Stimulated activated CD8-positive, alpha-beta memory T cell treated with anti-CD3 and anti-CD28 coated beads, Interleukin-15, amount 100 ng/mL, for 48 hours (primary cell): ENCODE data around the gene KIAA0825.

Experiments used
- DNase-seq, 2 donors: peaks; one replicate each; pipeline ENCODE4 v3.0.0-alpha.2; 2020; ENCODE audit warnings: low read depth in 2 of 2

Gene KIAA0825

DNA sequence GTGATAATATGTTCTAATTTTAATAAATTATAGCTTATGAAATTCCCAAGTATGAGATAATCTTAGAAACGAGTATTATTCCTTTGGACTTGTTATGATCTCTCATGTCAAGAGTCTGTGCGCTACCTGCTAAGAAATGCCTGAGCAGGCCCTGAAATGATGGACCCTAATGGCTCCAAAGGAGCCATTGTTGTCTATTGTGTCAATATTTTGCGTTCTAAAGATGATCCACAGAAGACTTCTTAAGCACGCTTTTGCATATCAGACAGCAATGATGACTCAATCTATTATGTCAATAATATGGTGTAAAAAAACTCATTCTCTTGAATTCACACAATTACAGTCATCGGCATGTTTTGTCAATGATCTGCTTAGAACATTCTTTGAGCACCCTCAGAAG is 306.1 kb downstream of the KIAA0825 start:
- DNase-seq: no peak

DNA sequence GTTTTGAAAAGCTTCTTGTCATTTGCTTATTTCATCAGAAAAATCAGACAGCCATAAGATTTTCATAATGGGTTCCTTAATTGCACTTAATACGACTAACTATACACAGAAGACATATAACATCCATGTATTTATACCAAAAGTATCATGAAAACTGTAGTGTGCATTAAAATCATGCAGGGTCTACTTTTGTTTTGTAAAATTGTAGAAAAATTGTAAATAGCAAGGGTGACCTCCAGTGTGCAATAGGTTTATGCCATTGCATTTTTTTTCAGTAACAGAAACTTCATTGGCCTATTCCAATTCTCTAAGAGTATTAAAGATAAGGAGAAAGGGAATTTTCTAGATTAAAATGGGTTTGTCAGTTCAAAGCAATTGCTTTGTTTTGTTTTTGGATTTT is 307.6 kb downstream of the KIAA0825 start:
- no peak for DNase-seq

DNA sequence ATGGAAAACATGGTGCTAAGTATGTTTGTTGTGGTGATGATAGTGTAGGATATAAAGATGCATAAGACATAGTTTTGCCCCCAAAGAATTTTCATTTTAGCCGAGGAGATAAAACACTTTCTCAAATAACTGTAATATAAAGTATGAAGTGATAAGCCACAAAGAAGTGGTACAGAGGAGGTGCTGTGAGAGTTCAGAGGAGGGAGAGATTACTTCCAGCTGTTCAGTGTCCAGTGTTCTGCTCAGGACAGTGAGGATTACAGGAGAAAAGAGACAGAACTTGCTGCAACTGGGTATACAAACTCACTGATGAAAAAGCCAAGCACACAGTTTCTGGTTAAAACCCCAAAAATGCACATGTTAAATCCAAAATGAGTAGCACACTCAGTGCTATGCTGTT is 309.3 kb downstream of the KIAA0825 start:
- no peak for DNase-seq

- no peak for DNase-seq
Observed at GRCh38 chr5:94308442-94308841, 310.0 kb downstream of the KIAA0825 start.

DNA sequence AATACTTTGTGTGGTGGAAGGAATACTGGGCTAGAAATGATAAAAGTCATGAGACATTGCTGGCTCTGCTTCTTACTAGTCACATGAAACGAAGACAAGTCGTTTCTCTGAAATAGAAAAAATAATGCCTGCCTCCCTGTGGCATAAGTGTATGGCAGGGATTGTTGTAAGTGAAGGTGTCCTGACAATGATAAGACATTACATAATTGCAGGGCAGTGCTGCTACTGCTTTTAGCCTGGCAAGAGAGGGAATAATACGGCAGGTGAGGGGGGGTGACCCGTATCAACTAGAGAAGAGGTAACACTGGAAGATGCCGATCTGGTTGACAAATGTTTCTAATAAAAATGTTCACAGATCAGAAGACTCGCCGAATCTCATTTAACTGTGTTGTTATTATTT is 314.3 kb downstream of the KIAA0825 start:
- no peak for DNase-seq

- no peak for DNase-seq
Observed at GRCh38 chr5:94288937-94289336, 329.5 kb downstream of the KIAA0825 start.

GRCh38 chr5:94285984-94286383 is 332.4 kb downstream of the KIAA0825 start:
- DNase-seq: no peak

GRCh38 chr5:94283093-94283492 is 335.3 kb downstream of the KIAA0825 start:
- DNase-seq: no peak

DNA sequence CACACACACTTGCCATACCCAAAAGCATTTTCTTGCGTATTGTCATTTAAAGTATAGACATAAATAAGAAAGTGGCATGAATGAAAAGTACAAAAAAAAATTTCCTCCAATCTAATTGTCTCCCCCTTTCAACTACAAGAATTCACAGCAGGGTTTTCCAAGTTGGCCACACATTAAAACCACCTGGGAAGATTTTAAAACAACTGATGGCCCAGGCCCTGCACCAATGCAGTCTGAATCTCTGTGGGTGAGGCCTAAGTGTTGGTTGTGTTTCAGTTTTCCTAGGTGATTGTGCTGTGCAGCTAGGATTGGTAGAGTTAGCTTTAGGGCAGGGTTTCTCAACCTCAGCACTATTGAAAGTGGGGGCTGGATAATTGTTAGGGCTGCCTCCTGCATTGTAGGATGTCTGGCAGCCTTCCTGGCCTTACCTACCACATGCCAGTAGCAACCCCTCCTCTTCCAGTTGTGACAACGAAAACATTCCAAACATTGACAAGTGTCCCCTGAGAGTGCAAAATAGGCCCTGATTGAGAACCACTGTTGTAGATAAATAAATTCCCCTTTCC is 337.1 kb downstream of the KIAA0825 start:
- DNase-seq: no peak

GRCh38 chr5:94276751-94277150 is 341.7 kb downstream of the KIAA0825 start:
- no peak for DNase-seq

DNA sequence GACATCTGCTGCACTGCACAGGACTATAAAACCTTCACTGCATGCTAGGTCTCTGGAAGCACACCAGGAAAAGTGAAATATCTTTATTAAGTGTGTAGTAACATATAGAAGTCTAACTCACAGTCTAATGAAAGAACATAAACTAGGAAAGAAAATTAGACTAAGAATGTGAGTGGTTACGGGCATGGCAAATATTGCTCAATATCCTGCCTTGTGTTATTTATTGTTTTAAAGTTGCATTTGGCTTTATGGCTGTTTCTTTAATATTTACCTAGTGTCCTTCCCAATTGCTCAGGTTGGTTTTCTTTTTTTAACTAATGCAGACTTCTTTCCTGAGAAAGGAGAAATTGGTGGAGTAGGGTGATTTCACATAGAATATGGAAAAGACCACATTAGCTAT is 342.4 kb downstream of the KIAA0825 start:
- DNase-seq: no peak

DNA sequence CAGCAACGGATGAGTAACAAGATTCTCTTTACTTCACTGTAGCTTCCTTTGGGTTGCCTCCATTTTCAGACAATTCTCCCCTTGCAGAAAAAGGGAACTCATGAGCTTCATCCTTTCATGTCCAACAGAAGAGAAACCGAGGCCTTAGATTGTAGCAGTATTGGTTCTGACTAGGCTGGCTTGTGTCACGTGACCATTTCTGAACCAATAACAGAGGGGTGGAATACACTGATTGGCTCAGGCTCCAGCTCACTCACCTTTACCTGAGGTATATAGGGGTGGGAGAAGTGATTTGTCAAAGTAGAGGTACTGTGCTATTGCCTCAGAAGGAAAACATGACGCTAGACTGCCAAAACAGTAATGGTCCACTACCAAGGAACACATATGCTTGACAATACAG is 343.7 kb downstream of the KIAA0825 start:
- no peak for DNase-seq

DNA sequence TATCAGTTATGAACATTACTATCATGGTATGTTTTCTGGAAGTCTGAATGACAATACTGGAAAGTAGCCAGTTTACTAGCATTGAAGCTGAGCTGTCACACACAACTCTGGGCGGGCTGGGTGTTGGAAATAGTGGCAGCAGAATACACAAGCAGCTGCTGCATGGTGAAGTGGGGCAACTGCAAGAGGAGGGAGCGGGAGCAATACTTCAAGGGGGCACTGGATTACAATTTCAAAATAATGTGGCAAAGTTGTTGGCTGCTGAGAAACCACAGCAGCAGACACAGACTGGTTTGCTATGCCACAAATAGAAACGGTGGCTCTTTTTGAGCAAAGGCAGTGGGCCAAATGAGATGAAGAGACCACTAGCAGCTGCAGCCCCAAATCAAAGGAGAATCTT is 350.2 kb downstream of the KIAA0825 start:
- no peak for DNase-seq

- no peak for DNase-seq
Observed at GRCh38 chr5:94267350-94267899, 351.0 kb downstream of the KIAA0825 start.

- no peak for DNase-seq
Observed at GRCh38 chr5:94266170-94266569, 352.2 kb downstream of the KIAA0825 start.

DNA sequence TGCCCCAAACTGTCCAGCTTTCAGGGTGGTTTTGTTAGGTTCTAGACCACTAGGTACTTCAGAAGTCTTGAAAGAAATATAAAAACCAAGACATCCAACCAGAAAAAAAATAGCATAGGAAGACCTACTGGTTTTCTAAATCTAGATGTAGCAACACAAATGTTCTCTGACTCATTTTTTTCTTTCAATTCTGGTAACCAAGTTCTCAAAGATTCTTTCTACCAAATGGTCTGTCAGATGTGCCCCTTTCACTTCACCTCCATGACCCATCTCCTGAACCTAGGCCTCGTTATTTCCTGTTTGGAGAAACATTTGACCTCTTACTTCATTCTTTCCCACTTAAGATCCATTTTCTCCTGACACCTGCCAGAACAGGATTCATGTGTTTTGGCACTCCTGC is 355.3 kb downstream of the KIAA0825 start:
- no peak for DNase-seq

DNA sequence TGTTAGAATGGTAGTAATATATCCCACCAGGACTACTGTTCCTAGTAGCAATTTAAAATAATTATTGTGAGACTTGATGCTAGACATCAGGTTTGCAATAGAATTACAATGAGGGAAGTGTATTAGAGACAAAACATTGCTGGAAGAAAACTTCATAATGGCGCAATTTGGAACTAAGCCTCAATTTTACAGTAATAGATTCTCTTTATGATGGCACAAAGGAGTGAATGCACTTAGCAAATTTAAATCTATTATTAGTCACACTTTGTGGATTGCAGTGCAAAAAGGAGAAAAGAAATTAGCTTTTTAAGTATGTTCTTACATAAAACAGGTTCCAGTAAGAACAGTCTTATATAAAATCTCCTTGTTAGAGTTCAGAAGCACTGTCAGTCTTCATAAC is 358.3 kb downstream of the KIAA0825 start:
- DNase-seq: no peak

DNA sequence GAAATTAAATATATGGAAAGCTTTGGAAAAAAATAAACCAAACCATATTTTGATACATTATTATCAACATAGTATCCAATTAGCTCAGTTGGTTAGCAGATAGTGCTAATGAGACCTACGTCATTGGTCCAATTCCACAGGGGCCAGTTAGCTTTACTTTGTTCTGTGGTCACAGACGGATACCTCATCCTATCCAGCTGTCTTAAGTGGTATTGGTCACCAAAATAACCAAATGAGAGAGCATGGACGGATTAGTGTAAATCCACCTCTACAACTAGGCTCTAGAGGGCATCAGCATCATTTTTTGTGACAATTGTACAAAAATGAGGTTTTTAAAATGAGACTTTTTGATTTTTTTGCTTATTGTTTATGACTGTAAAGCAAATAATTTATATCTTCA is 364.2 kb downstream of the KIAA0825 start:
- no peak for DNase-seq

GRCh38 chr5:94250985-94251384 is 367.4 kb downstream of the KIAA0825 start:
- DNase-seq: no peak

- no peak for DNase-seq
Observed at GRCh38 chr5:94249430-94249829, 369.0 kb downstream of the KIAA0825 start.

- no peak for DNase-seq
Observed at GRCh38 chr5:94248175-94248875, 370.1 kb downstream of the KIAA0825 start.

GRCh38 chr5:94245608-94246007 is 372.8 kb downstream of the KIAA0825 start:
- peak in 1 of 2 donors; percentile 1 for DNase-seq

DNA sequence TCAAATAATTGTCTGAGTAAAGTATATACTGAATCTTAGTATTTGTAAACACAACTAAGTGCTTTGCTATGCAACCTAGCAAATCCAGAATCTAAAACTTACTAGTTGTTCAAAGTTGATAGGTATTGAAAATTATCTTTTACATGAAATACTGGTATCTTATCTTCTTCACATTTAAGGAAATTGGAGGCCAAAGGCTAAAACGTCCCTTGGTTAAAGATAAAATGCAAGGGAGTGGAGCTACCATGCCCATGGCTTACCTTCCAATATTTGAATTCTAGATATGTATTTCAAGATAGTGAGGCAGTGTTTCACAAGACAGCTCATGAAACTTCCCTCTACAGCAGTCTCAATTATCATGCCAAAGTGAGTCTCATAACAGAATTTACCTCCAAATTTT is 373.5 kb downstream of the KIAA0825 start:
- DNase-seq: no peak

DNA sequence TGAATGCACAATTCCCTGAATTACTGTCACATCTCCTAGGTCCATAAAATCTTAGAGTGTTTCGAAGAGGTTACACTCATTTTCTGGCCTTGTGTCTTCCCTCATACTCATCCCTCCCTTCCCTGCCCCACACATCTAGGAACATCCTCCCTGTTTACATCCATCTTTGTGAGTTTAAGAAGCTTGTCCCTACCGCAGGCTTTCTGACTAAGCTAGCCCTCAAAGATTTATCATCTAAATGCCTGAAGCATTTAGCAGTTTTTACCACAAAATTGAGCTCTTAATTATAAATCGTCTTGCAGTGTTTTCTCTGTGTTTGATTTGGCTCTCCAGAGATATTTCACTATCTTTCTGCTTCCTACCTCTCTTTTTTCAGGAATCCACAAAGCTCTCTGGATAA is 374.8 kb downstream of the KIAA0825 start:
- no peak for DNase-seq
